DMS 273 treated with DMSO at 0.1 percent for 48 hours (cell line): ENCODE data around the gene ZNF275.
"Not testable (repeated sequence)": the region's sequence is repeated elsewhere in the genome, so short reads cannot be mapped to it uniquely, and the experiment has no call there.

ENCODE experiments used
- DNase-seq: peaks from one replicate; lab custom pipeline; 2025; lab: John Stamatoyannopoulos, UW

ZNF275 gene

GRCh38 chrX:153361781-153362397, 27.9 kb downstream of the ZNF275 start:
- DNase-seq: peak; percentile 68

GRCh38 chrX:153365670-153366069, 31.7 kb downstream of the ZNF275 start:
- no peak for DNase-seq

GRCh38 chrX:153366119-153366518, 32.2 kb downstream of the ZNF275 start:
- DNase-seq: no peak

- no peak for DNase-seq
Observed at GRCh38 chrX:153366878-153367538, 33.1 kb downstream of the ZNF275 start.

- no peak for DNase-seq
Observed at GRCh38 chrX:153370293-153371055, 36.5 kb downstream of the ZNF275 start.

DNA sequence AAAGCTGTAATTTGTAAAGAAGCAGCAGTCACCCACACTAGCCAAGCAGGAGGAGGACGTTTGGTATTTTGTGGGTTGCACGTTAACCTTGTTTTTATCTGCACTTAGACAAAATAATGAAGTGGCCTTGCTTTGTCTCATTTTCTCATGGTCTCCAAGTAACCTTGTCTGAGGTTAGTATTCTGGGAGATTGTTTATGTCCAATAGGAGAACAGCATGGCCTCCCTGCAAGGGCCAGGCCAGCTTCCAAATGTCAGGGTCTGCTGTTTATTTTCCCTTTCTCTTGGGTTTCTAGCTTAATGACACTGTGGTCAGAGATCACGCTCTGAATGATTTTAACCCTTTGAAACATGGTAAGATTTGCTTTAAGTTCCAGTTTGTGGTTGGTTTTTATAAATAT, 37.3 kb downstream of the ZNF275 start:
- DNase-seq: no peak

DNA sequence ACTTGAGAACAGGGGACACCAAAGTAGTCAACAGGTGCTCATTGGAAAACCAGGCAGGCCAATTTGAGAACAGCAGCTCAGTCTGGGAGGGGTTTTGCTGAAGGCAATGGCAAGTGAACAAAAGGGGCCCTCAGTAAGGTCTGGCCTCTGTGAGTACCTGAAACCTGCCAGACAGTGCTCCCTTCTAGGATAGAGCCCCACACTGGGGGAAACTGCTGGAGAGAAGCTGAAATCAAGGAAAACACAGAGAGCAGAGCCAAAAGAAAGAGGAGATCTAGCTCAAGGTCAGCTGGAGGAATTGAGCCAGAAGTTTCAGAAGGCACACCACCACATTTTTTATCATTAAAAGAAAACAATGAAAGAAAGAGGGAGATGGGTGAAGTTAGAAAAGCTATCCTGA, 39.0 kb downstream of the ZNF275 start:
- no peak for DNase-seq

- DNase-seq: no peak
Observed at GRCh38 chrX:153374426-153374825, 40.5 kb downstream of the ZNF275 start.

DNA sequence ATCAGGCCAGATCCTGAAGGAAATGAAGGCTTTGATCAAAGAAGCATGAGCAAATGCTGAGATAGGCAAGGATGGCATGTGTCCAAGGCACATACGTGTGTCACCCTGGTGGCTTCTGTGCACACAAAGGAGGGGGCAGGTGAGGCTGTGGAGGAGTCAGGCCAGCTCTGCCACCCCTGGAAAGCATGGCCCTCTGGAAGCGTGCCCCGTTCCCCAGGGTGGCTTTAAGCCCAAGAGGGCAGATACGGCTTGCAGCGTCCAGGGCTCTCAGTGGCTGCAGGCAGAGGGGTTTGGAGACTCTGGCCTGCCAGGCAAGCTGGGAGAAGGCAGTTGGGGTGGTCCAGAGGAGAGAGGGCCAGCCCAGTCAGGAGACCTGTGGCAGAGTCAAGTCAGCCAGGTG, 41.6 kb downstream of the ZNF275 start:
- DNase-seq: no peak

- no peak for DNase-seq
Observed at GRCh38 chrX:153377727-153378126, 43.8 kb downstream of the ZNF275 start.

GRCh38 chrX:153378607-153379006, 44.7 kb downstream of the ZNF275 start:
- no peak for DNase-seq

DNA sequence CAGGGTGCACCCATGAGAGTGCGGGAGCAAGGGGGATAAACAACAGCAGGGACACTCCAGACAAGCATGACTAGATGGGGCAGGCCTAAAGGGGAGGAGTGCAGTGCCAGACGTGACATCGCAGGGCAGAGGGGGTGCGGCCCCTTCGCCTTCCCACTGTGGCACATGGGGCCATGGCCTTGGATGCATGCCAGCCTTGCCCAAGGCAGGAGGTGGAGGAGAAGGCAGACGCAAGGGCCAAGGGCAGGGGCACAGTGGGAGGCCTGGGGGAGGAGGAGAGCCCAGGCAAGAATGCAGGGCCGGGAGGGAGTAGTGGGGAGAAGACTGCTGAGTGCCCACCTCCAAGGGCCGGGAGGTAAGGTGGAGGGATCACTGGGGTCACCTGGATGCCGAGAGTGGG, 45.6 kb downstream of the ZNF275 start:
- DNase-seq: no peak

DNA sequence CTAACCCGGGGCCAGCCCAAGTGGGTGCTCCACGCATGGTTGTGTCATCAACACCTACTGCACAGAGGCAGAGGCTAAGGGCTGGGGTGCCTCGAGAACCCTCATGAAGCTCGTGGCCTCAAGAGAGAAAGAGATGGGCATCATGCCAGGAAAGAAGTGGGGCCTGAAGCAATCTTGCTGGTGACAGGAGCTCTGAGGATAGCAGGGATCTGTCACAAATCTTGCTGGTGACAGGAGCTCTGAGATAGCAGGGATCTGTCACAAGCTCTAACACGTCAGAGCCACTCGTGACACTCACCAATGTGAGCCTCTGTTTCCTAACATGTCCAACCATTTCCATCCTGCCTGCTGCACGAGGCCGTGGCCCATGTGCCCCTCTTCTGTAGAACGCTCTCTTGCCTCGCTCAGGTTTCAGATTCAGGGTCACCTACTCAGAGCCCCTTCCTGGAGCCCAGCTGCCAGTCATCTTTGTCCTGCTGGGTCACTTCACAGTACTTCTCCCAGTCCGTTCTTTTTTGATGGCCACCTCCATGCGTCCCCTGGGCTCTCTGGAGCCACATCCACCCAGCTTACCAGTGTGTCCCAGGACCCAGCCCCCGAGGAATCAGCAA, 46.1 kb downstream of the ZNF275 start:
- DNase-seq: no peak

DNA sequence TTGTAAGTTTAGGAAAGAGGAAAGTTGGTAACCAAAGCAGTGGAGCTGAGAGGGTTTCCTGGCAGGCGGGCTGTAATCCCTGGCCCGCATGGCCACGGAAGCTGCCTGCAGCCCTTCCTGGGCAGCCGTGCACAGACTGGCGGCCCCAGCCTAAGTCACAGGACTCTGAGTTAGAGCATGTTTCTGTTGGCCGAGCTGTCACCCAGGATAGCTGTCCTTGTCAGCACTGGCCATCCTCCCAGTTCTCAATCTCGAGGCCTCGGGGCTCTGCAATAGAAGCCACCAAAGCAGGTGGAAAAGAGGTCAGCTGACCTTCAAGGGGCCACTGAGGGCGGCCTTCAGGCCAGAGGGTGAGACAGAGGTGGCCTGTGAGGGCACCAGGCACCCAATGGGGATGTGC, 46.7 kb downstream of the ZNF275 start:
- no peak for DNase-seq

GRCh38 chrX:153381684-153382532, 48.0 kb downstream of the ZNF275 start:
- DNase-seq: no peak

- no peak for DNase-seq
Observed at GRCh38 chrX:153382563-153383482, 48.9 kb downstream of the ZNF275 start.

- DNase-seq: no peak
Observed at GRCh38 chrX:153384390-153384789, 50.4 kb downstream of the ZNF275 start.

GRCh38 chrX:153384973-153385372, 51.0 kb downstream of the ZNF275 start:
- not testable (repeated sequence) for DNase-seq

- no peak for DNase-seq
Observed at GRCh38 chrX:153386097-153386496, 52.1 kb downstream of the ZNF275 start.

DNA sequence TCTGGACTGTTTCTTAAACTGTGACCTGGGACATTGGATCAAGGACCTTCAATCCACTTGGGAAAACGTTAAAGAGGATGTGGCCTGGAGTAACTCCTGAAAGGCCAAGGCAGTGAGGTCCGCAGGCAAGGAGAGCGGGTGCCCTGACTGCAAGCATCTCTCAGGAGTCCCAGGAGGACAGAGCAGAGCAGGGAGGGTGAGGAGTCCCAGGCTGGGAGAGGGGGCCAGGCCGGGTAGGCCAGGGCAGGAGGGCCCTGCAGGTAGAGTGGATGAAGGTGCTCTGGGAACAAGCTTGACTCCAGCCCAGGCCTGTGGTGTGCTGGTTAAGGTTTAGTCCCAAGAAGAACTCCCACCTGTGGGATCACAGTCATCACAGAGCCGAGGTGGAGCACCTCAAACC, 53.4 kb downstream of the ZNF275 start:
- DNase-seq: no peak
